Gastroesophageal sphincter (tissue), 3 donors: Measurements from ENCODE around the gene LONRF2.

ENCODE experiments used
- EP300 ChIP-seq: sonication (generic); formaldehyde crosslinking; IDR thresholded peaks from one replicate; pipeline ENCODE4 v1.6.1; 2017; ENCODE audit warnings: antibody characterized with exemption, mild to moderate bottlenecking
- POLR2A ChIP-seq, 2 donors: fragments of 450-650 bp; IDR thresholded peaks; one replicate each; pipeline ENCODE4 v1.6.1; 2017; ENCODE audit warnings: antibody characterized with exemption in 2 of 2, mild to moderate bottlenecking in 2 of 2, moderate library complexity in 1 of 2
- POLR2AphosphoS5 ChIP-seq: sonication (generic); formaldehyde crosslinking; IDR thresholded peaks from one replicate; pipeline ENCODE4 v1.6.1; 2017; ENCODE audit warnings: antibody characterized with exemption
- TF ChIP-seq, protein P1 (sequence below), 4 experiments: fragments of 200-600 bp in 2 of 4; fragments of 450-650 bp in 2 of 4; sonication (generic) in 1 of 4; IDR thresholded peaks; one replicate each; pipeline ENCODE4 v1.5.1; 2017 to 2019; ENCODE audit warnings: antibody characterized with exemption in 4 of 4, mild to moderate bottlenecking in 2 of 4, moderate library complexity in 2 of 4

DNA sequence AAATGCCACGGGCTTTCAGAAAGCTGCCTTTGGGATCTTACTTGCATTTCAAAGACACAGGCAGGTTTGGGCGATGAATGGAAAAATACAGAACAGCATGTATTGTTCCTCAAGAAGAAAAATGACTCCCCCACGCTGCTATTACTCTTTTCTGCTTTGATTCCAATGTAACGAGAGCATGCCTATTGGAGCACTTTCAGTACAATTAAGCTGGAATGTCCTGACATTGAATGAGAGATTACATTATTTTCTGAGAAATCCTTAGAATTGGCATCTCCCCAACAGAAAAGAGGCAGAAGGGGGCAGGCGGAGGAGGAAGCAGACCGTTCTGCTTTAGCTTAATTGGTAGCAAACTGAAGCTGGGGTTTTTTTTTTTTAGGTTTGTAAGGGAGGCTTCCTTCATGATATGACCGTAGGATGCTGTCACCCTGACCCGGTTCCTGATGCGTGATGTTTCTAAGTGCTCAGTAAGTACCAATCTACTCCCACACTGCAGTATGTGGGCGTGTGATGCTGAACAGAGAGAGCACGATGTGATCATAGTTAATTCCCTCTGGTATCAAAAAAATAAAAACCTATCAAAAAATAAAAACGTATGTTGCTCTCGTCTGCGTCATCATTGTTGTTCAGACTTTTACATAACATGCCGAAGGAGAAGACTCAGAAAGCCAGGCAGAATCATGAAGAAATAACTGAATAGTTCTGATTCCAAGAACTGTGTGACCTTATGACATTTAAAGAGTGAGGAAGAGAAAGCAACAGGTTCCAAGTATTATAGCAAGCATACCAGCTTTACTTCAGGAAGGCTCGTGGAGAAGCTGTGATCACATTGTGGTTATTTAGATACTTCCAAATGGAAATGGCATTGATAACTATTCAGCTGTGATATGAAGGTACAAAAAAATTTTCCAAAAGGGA lies 40.5 kb downstream of the LONRF2 start:
- TF ChIP-seq POLR2AphosphoS5 (peak; percentile 71), EP300 (peak; percentile 91), POLR2A (IDR thresholded peaks at IDR 0.05) (no peak)
- TF ChIP-seq, protein P1, sequence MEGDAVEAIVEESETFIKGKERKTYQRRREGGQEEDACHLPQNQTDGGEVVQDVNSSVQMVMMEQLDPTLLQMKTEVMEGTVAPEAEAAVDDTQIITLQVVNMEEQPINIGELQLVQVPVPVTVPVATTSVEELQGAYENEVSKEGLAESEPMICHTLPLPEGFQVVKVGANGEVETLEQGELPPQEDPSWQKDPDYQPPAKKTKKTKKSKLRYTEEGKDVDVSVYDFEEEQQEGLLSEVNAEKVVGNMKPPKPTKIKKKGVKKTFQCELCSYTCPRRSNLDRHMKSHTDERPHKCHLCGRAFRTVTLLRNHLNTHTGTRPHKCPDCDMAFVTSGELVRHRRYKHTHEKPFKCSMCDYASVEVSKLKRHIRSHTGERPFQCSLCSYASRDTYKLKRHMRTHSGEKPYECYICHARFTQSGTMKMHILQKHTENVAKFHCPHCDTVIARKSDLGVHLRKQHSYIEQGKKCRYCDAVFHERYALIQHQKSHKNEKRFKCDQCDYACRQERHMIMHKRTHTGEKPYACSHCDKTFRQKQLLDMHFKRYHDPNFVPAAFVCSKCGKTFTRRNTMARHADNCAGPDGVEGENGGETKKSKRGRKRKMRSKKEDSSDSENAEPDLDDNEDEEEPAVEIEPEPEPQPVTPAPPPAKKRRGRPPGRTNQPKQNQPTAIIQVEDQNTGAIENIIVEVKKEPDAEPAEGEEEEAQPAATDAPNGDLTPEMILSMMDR (IDR thresholded peaks at IDR 0.05), result no peak
